ENCODE results near the gene RGS19.
A peak's percentile ranks its signal among the peaks of the same experiment; 100 is the strongest.
"Not testable (repeated sequence)": the region's sequence is repeated elsewhere in the genome, so short reads cannot be mapped to it uniquely, and the experiment has no call there.

The RGS19 gene

GRCh38 chr20:64092258-64093012, 13.1 kb upstream of the RGS19 start:
- DNase-seq (ENCODE audit: low spot score), result no peak

DNA sequence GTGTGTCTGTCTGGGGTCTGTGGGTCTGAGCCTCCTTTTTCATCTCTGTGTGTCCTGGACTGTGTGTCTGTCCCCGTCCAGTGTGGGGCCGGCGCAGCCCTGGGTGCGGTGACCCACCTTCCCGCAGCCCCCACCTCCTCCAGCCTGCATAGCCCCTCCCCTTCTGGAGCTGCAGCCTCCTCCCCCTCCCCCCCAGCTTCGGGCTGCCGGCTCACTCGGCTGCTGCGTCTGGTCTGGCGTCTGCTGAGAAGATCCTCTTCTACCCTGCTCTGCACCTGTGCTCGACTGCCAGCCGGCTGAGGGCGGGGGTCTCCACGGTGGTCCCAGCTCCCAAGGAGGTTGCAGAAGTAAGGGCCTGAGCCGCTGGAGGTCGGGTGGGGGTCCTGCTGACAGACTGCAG, 12.5 kb upstream of the RGS19 start:
- DNase-seq (ENCODE audit: low spot score), result no peak

DNA sequence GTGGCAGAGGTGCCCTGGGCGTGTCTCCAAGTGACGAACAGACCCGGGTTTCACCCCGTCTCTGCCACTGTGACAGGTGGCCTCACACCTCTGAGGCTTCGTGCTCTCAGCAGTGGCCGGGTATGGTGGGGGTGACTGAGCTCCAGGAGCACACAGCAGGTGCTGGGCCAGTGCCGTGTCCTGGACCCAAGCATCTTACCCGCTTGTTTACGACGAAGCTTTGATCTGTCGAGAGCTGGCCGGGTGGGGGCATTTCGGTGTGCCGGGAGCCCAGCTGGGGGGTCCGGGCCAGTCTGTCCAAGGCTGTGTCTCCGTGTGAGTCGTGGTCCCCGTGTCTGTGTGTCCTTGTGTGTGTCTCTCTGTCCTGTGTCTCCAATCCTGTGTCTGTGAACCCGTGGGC, 12.0 kb upstream of the RGS19 start:
- no peak for DNase-seq (ENCODE audit: low spot score)

GRCh38 chr20:64090165-64090564, 10.8 kb upstream of the RGS19 start:
- DNase-seq (ENCODE audit: low spot score), result peak; percentile 39

DNA sequence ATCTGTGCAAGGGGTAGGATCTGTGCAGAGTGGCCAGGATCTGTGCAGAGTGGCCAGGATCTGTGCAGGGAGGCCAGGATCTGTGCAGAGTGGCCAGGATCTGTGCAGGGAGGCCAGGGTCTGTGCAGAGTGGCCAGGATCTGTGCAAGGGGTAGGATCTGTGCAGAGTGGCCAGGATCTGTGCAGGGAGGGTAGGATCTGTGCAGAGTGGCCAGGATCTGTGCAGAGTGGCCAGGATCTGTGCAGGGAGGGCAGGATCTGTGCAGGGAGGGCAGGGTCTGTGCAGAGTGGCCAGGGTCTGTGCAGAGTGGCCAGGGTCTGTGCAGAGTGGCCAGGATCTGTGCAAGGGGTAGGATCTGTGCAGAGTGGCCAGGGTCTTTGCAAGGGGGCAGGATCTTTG, 9.3 kb upstream of the RGS19 start:
- not testable (repeated sequence) for DNase-seq (ENCODE audit: low spot score)

- not testable (repeated sequence) for DNase-seq (ENCODE audit: low spot score)
These were observed 8.0 kb upstream of the RGS19 start for GRCh38 chr20:64087226-64087825.

GRCh38 chr20:64086801-64087200, 7.5 kb upstream of the RGS19 start:
- no peak for DNase-seq (ENCODE audit: low spot score)

- DNase-seq (ENCODE audit: low spot score), result no peak
These were observed 5.4 kb upstream of the RGS19 start for GRCh38 chr20:64084685-64085152.

- DNase-seq (ENCODE audit: low spot score), result no peak
These were observed 4.7 kb upstream of the RGS19 start, which contains the start of gene LKAAEAR1 for GRCh38 chr20:64083804-64084684. Gene LKAAEAR1 (minus strand): TSS chr20:64084398. CDS start chr20:64084219, 179 bp downstream.

DNA sequence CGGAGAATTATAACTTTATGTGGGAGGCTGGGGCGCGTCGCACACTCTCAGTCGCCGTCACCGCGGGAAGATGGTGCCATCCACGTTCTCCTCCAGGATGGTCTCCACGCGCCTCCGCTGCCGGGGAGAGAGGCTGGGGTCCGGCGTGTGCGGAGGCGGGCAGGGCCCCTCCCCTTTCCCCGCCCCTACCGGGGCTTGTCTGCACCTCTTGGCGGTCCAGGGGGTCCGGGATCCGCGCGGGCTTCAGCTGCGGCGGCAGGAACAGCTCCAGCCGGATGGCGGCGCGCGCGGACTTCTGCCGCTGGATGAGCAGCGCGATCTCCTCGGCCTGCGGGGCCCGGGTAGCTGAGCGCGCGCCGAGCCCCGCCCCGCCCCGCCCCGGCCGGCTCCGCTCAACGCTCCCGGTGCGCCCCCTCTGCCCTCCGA, 4.1 kb upstream of the RGS19 start:
- peak; percentile 65 for DNase-seq (ENCODE audit: low spot score)

GRCh38 chr20:64082820-64083377, 3.6 kb upstream of the RGS19 start:
- DNase-seq (ENCODE audit: low spot score), result no peak

DNA sequence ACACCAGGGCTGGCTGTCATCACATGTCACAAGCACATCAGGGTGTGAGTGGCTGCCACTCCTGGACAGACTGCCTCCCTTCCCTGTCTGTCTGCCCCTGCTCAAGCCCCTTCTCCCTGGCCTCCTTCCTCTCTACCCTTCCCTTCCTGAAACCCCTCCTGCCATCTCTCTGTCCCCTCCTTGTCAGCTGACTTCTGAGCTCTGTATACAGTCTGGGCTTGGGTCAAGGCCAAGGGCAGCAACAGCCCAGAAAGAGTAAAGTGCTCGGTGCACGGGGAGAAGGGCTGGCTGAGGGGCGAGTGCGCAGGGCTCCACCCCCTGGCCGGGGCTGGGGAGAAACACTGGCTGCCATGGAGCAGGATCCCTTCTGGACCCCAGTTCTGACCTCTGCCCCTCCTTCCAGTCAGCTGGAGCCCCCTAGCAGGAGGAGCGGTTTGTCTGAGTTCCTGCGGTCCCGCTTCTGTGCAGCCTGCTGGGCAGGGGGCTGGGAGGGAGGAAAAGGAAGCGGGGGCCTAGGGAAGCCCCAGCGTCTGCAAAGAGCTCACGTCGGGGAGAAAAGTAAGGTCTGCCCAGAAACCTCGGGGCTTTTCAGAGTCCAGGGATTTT, 2.9 kb upstream of the RGS19 start:
- DNase-seq (ENCODE audit: low spot score), result no peak

- no peak for DNase-seq (ENCODE audit: low spot score)
These were observed 2.3 kb upstream of the RGS19 start for GRCh38 chr20:64081624-64081964.

- no peak for DNase-seq (ENCODE audit: low spot score)
These were observed 1.7 kb upstream of the RGS19 start for GRCh38 chr20:64080813-64081623.

- no peak for DNase-seq (ENCODE audit: low spot score)
These were observed 895 bp upstream of the RGS19 start, which contains the start of gene OPRL1 for GRCh38 chr20:64080013-64080812. Gene OPRL1 (plus strand): TSS chr20:64080082. CDS start chr20:64092721, 12,639 bp downstream.

DNA sequence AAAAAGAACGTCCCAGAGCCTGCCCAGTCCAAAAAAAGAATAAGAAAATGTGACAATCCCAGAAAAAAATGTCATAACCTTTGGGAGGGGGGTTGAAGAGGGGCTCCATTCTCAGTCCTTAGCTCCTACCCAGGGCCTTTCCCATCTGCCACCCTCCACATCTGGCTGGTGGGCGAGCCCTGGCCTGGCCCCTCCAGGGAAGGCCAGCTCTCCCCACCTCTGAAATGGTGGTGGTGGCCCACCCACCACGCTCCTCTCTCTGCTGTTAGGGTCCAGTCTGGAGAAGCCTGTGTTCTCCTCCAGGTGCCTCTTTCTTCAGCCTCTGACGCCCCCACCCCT, 415 bp downstream of the RGS19 start:
- DNase-seq (ENCODE audit: low spot score), result no peak

- DNase-seq (ENCODE audit: low spot score), result no peak
These were observed 1.3 kb downstream of the RGS19 start for GRCh38 chr20:64077876-64078551.

DNA sequence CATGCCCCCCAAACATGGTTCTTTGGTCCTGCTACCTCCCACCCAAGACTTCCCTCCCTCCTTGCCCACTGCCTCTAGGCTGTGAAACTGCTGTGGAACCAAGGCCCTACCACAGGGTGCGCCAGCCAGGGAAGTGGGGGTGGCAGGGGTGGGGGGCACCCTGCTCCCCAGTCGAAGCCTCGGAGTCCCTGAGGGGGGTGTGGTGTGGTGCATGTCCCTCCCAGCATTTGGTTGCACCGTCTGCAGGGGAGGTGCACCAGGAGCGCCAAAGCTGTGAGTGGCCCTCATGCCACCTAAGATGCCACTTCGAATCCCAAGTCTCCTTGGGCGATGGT, 1.8 kb downstream of the RGS19 start:
- no peak for DNase-seq (ENCODE audit: low spot score)

DNA sequence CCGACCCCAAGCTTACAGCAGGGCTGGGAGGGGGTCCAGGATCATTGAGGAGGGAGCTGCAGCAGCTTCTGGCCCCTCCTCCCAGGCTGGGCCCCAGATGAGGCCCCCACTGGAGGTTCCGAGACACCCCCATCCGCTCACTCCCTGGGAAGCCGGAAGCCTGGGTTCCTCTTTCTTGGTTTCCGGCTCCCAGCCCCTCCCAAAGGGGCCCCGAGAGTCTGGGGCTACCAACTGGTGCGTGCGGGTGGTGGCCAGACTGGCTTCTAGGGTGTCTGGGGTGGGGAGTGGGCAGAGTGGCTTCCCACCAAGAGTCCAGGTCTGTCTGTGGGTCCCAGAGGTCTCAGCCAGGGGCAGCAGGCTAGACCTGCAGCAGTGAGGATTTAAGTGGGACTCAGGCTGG, 2.2 kb downstream of the RGS19 start:
- no peak for DNase-seq (ENCODE audit: low spot score)
